Fibroblast of pulmonary artery (primary cell): ENCODE measurements around the gene GDPD4.

Experiments
- DNase-seq: peaks from one replicate; pipeline ENCODE4 v3.0.0-alpha.2; 2010; ENCODE audit warnings: low read depth
- H3K4me3 ChIP-seq: replicated peaks from 2 replicates; pipeline ENCODE4 v1.5.1; 2011; ENCODE audit warnings: low read depth, mild to moderate bottlenecking, control low read depth, low read length, moderate library complexity
- TF ChIP-seq, protein P1 (sequence below): IDR thresholded peaks from 2 replicates; pipeline ENCODE4 v1.5.1; 2011; ENCODE audit warnings: mild to moderate bottlenecking, control low read depth, low read length, inconsistent platforms; ENCODE audit errors: missing control alignments

Gene GDPD4

DNA sequence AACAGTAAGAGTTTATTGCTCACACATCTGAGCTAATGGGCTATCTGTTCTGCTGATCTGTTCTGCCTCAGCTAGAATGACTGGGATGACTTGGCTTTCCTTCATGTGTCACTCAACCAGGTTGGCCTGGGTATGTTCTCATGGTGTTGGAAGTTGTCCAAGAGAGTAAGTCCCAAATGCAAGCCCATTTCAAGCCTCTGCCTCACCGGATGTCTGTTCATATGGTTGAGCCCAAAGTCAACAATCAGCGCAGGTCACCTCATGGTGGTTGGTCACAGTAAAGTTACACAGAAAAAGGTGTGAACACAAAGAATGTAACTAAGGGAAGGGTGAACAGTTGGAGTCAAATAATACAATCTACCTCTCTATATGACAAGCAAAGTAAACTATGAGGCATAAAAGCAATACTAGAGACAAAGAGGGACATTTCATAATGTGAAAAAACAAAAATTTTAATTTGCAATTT is 1.9 kb downstream of the GDPD4 start:
- TF ChIP-seq, protein P1, sequence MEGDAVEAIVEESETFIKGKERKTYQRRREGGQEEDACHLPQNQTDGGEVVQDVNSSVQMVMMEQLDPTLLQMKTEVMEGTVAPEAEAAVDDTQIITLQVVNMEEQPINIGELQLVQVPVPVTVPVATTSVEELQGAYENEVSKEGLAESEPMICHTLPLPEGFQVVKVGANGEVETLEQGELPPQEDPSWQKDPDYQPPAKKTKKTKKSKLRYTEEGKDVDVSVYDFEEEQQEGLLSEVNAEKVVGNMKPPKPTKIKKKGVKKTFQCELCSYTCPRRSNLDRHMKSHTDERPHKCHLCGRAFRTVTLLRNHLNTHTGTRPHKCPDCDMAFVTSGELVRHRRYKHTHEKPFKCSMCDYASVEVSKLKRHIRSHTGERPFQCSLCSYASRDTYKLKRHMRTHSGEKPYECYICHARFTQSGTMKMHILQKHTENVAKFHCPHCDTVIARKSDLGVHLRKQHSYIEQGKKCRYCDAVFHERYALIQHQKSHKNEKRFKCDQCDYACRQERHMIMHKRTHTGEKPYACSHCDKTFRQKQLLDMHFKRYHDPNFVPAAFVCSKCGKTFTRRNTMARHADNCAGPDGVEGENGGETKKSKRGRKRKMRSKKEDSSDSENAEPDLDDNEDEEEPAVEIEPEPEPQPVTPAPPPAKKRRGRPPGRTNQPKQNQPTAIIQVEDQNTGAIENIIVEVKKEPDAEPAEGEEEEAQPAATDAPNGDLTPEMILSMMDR = no peak
- H3K4me3 ChIP-seq = no peak overlapping the region
- no peak for DNase-seq

DNA sequence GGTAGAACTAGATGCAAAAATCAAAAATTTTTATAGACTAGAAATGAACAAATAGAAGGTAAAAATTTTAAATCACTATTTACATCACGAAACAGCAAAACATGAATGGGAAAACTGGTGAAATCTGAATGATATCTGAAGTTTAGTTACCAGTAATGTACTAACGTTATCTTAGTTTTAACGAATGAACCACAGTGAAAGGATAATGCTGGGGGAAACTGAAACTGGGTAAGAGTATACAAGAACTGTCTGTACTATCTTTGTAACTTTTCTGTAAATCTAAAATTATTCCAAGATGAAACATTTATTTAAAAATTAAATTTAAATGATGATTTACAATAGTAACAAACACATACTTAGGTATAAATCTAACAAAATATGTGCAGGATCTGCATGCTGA is 7.4 kb downstream of the GDPD4 start:
- DNase-seq = no peak
- no peak overlapping the region for H3K4me3 ChIP-seq
- TF ChIP-seq, protein P1 = no peak

DNA sequence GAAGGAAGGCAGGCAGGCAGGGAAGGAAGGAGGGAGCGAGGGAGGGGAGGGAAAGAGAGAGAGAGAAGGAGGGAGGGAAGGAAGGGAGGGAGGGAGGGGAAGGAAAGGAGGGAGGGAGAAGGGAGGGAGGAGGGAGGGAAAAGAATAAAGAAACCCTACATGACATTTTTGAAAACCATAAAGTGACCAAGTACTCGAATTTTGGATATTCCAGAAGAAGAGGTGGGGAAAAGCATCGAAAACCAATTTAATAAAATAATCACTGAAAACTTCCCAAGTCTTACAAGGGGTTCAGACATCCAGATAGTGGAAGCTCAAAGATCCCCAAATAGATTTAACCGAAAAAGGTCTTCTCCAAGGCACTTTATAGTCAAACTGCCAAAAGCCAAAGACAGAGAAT is 11.7 kb downstream of the GDPD4 start:
- TF ChIP-seq, protein P1 = no peak
- H3K4me3 ChIP-seq = no peak overlapping the region
- DNase-seq = no peak

DNA sequence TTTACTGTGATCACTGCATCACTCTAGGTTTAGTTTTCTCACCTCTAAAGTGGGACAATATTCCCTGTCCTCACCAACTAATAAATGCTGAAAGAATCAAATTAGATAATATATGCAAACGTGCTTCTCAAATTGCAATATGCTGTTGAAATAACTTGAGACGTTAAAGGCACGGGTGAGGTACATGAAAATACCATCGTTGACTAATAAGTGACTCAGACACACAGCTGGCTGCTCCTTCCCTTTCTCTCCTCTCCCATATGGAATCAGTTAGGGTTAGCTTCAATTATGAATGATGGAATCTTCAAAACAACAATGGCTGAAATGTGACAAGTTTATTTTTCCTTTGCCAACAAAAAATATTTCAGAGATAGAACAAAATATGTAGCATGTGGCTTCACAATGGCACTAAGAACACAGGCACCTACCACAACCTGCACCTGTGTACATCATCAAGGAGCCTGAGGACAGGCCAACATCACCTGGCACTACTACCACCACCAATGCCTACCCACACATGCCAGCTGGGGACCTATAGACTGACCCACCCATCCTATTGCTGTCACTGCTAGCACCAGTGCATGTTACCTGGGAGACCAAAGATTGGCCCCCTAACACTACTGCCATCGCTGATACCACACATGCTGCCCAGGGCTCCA is 13.7 kb downstream of the GDPD4 start:
- TF ChIP-seq, protein P1 = no peak
- peak; percentile 81 for DNase-seq
- H3K4me3 ChIP-seq = no peak overlapping the region

DNA sequence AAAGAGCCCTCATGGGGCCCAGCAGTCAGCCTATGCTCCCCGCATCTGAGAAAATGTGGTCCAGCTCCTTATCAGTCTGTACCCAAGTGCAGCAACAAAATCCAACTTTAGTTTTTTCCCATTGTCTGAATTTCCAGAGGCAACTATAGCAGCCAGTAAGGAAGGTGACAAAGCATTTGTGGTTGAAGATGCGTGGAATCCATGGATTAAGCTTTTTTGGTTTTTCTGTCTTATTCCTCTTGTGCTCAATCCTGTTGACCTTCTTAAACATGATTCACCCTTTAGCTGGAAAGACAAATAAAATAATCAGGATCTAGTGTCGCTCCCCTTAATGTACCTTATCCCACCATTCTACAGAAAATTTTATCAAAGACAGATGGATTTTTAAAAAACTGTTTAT is 14.3 kb downstream of the GDPD4 start:
- TF ChIP-seq, protein P1 = no peak

DNA sequence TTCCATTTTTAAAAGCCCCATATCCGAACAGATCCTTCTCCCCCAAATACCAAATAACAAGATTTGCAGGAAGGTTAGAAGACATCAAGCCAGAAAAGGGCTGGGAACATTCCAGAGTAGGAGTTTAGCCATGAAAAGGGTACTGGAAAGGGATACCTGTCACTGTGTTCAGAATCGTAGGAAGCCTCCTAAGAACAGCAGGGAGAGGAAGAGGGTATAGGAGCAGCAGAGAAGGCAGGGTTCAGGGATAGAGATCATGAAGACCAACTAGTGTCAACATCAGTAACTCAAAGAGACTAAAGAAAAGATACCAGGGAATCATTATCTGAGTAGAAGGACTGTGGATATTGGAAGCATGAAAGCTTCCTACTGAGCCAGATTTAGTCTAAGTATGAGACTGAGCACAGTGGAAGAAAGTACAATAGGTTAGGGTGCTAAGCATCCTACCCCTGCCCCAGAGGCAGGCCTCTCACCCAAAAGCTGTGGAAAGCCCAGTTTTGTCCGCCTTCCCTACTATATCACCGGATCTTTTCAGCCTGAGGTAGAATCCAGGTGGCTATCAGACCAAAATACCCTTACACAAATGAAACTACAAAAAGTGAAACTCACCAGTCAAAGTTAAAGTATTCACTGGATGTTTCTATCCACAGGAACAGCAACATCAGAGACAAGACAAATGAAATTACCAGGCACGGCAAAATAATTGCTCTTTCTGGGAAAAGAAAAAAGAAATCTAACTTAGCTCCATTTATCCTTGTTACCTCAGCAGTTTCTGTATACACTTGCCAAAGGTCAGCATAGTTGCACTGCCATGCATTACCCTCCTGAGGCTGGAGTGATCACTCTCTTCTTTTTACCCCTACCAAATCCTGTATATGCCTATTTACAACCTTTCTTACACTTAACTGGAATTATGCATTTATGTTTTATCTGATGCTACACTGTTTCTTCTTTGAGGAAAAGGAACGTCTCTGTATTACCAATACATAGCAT is 16.7 kb downstream of the GDPD4 start:
- H3K4me3 ChIP-seq = no peak overlapping the region
- TF ChIP-seq, protein P1 = no peak
- DNase-seq = no peak

More for the DNA sequence above, 14.3 kb downstream of the GDPD4 start:
- DNase-seq = no peak
- no peak overlapping the region for H3K4me3 ChIP-seq
